ENCODE data around the gene TKTL1.

- TF ChIP-seq, protein P1, sequence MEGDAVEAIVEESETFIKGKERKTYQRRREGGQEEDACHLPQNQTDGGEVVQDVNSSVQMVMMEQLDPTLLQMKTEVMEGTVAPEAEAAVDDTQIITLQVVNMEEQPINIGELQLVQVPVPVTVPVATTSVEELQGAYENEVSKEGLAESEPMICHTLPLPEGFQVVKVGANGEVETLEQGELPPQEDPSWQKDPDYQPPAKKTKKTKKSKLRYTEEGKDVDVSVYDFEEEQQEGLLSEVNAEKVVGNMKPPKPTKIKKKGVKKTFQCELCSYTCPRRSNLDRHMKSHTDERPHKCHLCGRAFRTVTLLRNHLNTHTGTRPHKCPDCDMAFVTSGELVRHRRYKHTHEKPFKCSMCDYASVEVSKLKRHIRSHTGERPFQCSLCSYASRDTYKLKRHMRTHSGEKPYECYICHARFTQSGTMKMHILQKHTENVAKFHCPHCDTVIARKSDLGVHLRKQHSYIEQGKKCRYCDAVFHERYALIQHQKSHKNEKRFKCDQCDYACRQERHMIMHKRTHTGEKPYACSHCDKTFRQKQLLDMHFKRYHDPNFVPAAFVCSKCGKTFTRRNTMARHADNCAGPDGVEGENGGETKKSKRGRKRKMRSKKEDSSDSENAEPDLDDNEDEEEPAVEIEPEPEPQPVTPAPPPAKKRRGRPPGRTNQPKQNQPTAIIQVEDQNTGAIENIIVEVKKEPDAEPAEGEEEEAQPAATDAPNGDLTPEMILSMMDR (IDR thresholded peaks at IDR 0.05; ENCODE audit: low read depth, low read length), result no peak
- TF ChIP-seq POLR2A (IDR thresholded peaks at IDR 0.05; ENCODE audit: extremely low read depth, insufficient read length), result no peak
Measured at GRCh38 chrX:154352012-154352401, 56.4 kb downstream of the TKTL1 start.
